ENCODE results near the gene PPP2R2D. TPM values are rescaled to one million over a fixed set of nuclear protein-coding genes. Genes with fewer than 3 reads are reported as not detected.

Gene PPP2R2D
- total RNA-seq = 35.5 and 47.8 TPM in 2 replicates

DNA sequence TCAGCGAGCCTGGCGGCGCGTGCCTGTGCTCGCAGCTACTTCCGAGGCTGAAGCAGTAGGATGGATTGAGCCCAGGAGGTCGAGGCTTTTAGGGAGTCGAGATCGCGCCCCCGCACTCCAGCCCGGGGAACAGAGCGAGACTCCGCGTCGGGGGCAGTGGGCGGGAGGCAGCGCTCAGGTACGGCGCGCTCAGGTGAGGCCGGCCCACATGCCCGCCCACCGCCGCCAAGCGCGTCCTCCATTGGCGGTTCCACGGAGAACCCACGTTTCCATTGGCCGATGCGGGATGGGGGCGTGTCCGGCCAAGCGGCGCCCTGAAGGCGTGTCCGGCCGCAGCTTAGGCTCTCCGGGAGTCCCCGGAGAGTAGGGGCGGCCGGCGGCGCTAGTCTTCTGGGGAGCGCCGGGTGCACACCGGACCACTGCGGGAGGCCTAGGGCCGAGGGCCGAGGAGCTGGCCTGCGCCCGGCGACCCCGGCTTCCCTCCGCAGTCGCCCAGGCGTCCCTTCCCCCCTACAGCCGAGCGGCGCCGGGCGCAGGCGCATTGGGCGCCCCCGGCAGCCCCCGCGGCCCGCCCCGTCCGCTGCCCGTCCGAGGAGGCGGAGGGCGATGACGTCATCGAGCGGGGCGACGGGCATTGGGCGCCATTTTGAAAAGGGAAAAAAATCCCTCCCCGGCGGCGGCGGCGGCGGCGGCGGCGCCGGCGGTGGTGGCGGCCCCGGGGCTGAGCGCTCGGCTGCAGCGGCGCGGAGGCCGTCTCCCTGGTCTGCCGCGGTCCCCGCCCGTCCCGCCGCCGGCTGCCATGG is at the start of gene PPP2R2D:
Gene PPP2R2D, plus strand, starts transcription at position 659 of the 803 bp plus-strand sequence. Its CDS starts 141 bp downstream, at position 800.

DNA sequence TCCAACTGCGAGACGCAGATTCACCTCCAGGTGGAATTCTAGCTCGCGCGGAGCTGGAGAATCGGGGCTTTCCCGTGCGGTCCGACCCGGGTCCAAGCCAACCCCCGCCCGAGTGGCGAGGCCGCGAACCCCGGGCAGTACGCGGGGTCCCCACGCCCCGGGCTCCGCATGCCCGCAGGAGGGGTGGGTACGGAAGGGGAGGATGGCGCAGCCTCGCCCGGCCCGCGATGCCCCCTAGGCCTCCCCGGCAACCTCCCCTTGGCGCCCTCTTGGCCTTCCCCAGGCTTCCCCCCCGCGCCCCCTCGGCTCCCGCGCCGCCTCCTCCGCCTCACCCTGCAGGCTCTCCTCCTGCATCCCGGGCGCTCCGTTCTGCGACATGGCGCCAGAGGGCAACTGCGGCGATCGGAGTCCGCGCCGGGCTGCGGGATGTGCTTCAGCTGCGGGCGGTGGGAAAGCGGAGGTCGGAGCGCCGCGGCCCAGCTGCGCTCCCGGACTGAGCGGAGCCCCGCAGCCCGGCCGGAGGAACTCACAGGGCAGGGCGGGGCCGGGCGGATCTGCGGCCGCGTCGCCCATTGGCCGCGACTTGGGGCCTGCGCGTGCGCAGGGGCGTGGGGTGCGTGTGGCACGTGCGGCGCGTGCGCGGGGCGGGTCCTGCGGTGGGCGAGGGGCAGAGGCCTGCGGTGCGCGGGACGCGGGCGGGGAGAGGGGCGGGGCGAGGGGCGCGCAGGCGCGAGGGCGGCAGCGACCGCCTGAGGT is 80.8 kb downstream of the PPP2R2D start, which contains the start of gene BNIP3:
Gene BNIP3, minus strand, starts transcription at position 495 of the 756 bp plus-strand sequence. Its CDS starts 117 bp downstream, at position 378.

Other genes starting within 250 kb of the PPP2R2D start
- gene BNIP3, start 80.9 kb downstream of the PPP2R2D start, total RNA-seq = 35.9 and 91.3 TPM in 2 replicates
- 0.07 TPM in 1 of 2 replicates, not detected in the other for gene JAKMIP3, start 164.9 kb downstream of the PPP2R2D start, total RNA-seq